Common myeloid progenitor, CD34-positive (primary cell): ENCODE data around the gene SERPINB4.

Source experiments
- CTCF ChIA-PET: fragments of 350-600 bp; sonication (Branson Sonifier 250); formaldehyde crosslinking; loops from one replicate; lab custom pipeline; 2021; ENCODE audit warnings: antibody characterized with exemption; lab: Charles Lee
- POLR2A ChIA-PET: fragments of 350-600 bp; sonication (Branson Sonifier 250); formaldehyde crosslinking; loops from one replicate; lab custom pipeline; 2021; ENCODE audit warnings: antibody characterized with exemption; lab: Charles Lee
- DNase-seq, 3 donors: peaks; one replicate each; pipeline versions ENCODE4 v3.0.0 to v3.0.0-alpha.2; 2013
- H3K27ac ChIP-seq, 2 experiments: 1 replicate in 1 of 2; 2 replicates in 1 of 2; pipeline ENCODE4 v1.7.0; 2013; ENCODE audit warnings: inconsistent platforms in 2 of 2, low read length in 2 of 2, mild to moderate bottlenecking in 2 of 2, low read depth in 1 of 2, moderate library complexity in 1 of 2; ENCODE audit not compliant: severe bottlenecking in 2 of 2, insufficient read depth in 1 of 2, poor library complexity in 1 of 2
- H3K27me3 ChIP-seq, 5 experiments: replicated peaks in 2 of 5; 1 replicate in 3 of 5; 2 replicates in 2 of 5; pipeline versions ENCODE4 v1.6.1 to v1.7.0; 2013; ENCODE audit warnings: low read length in 4 of 5, mild to moderate bottlenecking in 2 of 5, moderate library complexity in 2 of 5, inconsistent platforms in 1 of 5; ENCODE audit not compliant: insufficient read depth in 5 of 5, control insufficient read depth in 4 of 5
- H3K36me3 ChIP-seq, 4 experiments: 1 replicate in 2 of 4; 2 replicates in 2 of 4; pipeline versions ENCODE4 v1.6.1 to v1.7.0; 2013; ENCODE audit warnings: low read length in 3 of 4, control low read depth in 1 of 4, mild to moderate bottlenecking in 1 of 4; ENCODE audit not compliant: control insufficient read depth in 4 of 4, insufficient read depth in 4 of 4
- H3K4me1 ChIP-seq, 4 experiments: 1 replicate in 3 of 4; 2 replicates in 1 of 4; pipeline versions ENCODE4 v1.6.1 to v1.7.1; 2013; ENCODE audit warnings: low read length in 3 of 4, mild to moderate bottlenecking in 3 of 4, control low read depth in 1 of 4, inconsistent platforms in 1 of 4, moderate library complexity in 1 of 4; ENCODE audit not compliant: control insufficient read depth in 4 of 4, insufficient read depth in 4 of 4; ENCODE audit errors: control extremely low read depth in 1 of 4
- H3K4me3 ChIP-seq, 7 experiments: 1 replicate in 4 of 7; 2 replicates in 3 of 7; pipeline versions ENCODE4 v1.5.1 to v1.7.0; 2013; ENCODE audit warnings: mild to moderate bottlenecking in 7 of 7, low read length in 6 of 7, moderate library complexity in 6 of 7, inconsistent platforms in 2 of 7, low read depth in 2 of 7, control low read depth in 1 of 7; ENCODE audit not compliant: insufficient read depth in 4 of 7, control insufficient read depth in 1 of 7; ENCODE audit errors: extremely low read depth in 1 of 7
- H3K9me3 ChIP-seq, 5 experiments: 1 replicate in 4 of 5; 2 replicates in 1 of 5; pipeline versions ENCODE4 v1.6.1 to v1.7.1; 2013; ENCODE audit warnings: low read length in 4 of 5, mild to moderate bottlenecking in 2 of 5, inconsistent platforms in 1 of 5, low read depth in 1 of 5, moderate library complexity in 1 of 5; ENCODE audit not compliant: control insufficient read depth in 4 of 5, insufficient read depth in 2 of 5; ENCODE audit errors: control extremely low read depth in 1 of 5
- WGBS: methylation state at CpG from one replicate; pipeline ENCODE4 v1.1.5; 2013; ENCODE audit not compliant: insufficient coverage; 5-methylcytosine and 5-hydroxymethylcytosine counted together

SERPINB4 gene

DNA sequence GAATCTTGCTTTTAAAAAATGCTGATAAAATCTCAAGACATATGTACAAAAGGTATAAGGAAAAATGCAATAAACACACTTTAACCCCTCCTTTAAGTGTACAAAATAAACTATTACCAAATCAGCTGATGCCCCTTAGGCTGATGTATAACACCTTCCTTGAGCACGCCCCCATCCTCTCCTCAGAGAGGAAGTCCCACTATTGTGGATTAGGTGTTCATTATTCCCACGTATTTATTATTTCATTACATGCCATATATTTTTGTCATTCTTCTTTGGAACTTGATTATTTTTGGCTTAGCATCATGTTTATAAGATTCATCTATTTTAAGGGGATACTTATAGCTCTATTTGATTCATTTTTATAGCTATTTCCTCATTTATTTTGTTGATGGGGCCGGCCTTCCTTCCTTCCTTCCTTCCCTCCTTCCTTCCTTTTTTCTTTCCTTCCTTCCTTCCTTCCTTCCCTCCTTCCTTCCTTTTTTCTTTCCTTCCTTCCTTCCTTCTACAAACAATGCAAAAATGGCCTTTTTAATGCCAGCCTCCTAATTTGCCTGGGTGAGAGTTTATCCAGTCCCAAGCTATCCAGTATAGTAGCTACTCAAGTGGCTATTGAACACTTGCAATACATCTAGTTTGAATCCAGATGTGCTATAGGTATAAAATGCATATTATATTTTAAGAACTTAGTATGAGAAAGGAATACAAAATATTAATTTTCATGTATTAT is 52.9 kb downstream of the SERPINB4 start:
- H3K27ac ChIP-seq = no peak overlapping the region
- H3K36me3 ChIP-seq = no peaks in the 10 kb centered on the region
- H3K4me3 ChIP-seq = no peak overlapping the region
- H3K27me3 ChIP-seq = peaks cover 0 to 2% (median 0%) of the 10 kb centered on the region in 5 experiments
- peaks cover 0 to 9% (median 0%) of the 10 kb centered on the region in 4 experiments for H3K4me1 ChIP-seq
- ChIA-PET POLR2A (no interaction called here), CTCF (interaction anchor here (1.0 to 1.8 kb wide), 4 partner anchors 11 to 25 kb away, joined by 3 to 5 read pairs (median 3); no protein-coding TSS in a partner anchor)
- 100% methylated on average over 2 of the region's 3 CpGs for WGBS
- H3K9me3 ChIP-seq = no peaks in the 10 kb centered on the region
- no peak for DNase-seq

DNA sequence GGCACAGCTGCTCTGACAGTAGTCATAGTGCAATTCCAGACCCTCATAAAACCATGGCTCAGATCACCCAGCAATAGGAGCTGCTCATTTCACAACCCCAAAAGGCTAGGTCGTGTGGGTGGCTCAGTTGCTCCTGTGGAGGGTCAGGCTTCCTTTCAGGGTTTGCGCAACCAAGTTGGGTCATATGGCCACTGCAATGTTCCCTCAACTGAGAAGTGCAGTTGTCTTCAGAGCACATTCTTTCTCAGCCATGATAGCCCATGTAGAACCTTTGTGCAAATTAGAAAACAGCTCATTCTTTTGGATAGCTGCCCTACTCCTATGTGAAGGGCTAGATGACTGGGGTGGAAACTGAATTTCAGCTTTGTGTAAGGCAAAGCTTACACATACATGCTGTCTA is 53.7 kb downstream of the SERPINB4 start:
- CTCF ChIA-PET = interaction anchor here (0.6 to 1.8 kb wide), 4 partner anchors 12 to 232 kb away, joined by 3 to 5 read pairs (median 3); no protein-coding TSS in a partner anchor
- POLR2A ChIA-PET = no interaction called here
- no peaks in the 10 kb centered on the region for H3K9me3 ChIP-seq
- no peak overlapping the region for H3K27ac ChIP-seq
- H3K4me3 ChIP-seq = no peak overlapping the region
- peaks cover 0 to 14% (median 0%) of the 10 kb centered on the region in 4 experiments for H3K4me1 ChIP-seq
- H3K27me3 ChIP-seq = peaks cover 0 to 2% (median 0%) of the 10 kb centered on the region in 5 experiments
- DNase-seq = no peak
- 96% methylated on average over 2 of the region's 2 CpGs for WGBS
- H3K36me3 ChIP-seq = no peaks in the 10 kb centered on the region

DNA sequence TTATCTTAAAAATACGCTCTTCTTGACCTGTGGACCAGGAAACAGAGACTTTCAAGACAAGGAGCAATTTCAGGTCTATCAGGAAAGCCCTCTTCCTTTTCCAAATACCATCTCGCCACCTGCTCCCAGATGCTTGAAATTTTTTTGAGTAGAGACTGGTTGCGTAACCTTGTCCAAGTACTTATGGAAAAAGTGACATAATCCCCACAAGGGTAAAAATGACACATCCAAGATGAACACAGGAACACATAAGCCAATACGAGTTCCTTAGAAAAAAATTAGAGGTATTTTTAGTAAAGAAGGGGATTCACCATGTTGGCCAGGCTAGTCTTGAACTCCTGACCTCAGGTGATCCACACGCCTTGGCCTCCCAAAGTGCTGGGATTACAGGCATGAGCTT is 55.1 kb downstream of the SERPINB4 start:
- no peaks in the 10 kb centered on the region for H3K9me3 ChIP-seq
- CTCF ChIA-PET = no interaction called here
- no peak overlapping the region for H3K4me3 ChIP-seq
- POLR2A ChIA-PET = no interaction called here
- peaks cover 0 to 25% (median 2%) of the 10 kb centered on the region in 4 experiments for H3K4me1 ChIP-seq
- no peak for DNase-seq
- 83% methylated on average over 3 of the region's 5 CpGs for WGBS
- no peak overlapping the region for H3K27ac ChIP-seq
- no peaks in the 10 kb centered on the region for H3K36me3 ChIP-seq
- H3K27me3 ChIP-seq = no peaks in the 10 kb centered on the region
